Keratinocyte (primary cell): Measurements from ENCODE around the gene ANKS1B. TPM values are rescaled to one million over a fixed set of nuclear protein-coding genes. Genes with fewer than 3 reads are reported as not detected.

Experiments
- DNase-seq: peaks from one replicate; pipeline ENCODE4 v3.0.0-alpha.2; 2011; ENCODE audit warnings: low read depth, missing footprints, low spot score
- FAIRE-seq: peaks from 2 replicates; lab custom pipeline; 2011; peaks lifted over from hg19 to GRCh38; lab: Jason Lieb, UNC
- H2AFZ ChIP-seq: 2 replicates; pipeline ENCODE4 v1.6.0; 2012; ENCODE audit warnings: low read length, control low read depth, inconsistent platforms; ENCODE audit not compliant: control insufficient read depth
- H3K27ac ChIP-seq: 2 replicates; pipeline ENCODE4 v1.5.1; 2011; ENCODE audit warnings: low read length; ENCODE audit not compliant: control insufficient read depth, insufficient read depth
- H3K27me3 ChIP-seq: 3 replicates; pipeline ENCODE4 v1.6.0; 2011; ENCODE audit warnings: low read length; ENCODE audit not compliant: control insufficient read depth, insufficient read depth; ENCODE audit errors: extremely low read depth
- H3K36me3 ChIP-seq, 2 experiments: 2 replicates in 1 of 2; 3 replicates in 1 of 2; pipeline ENCODE4 v1.5.1; 2011; ENCODE audit warnings: low read length in 2 of 2, mild to moderate bottlenecking in 1 of 2; ENCODE audit not compliant: control insufficient read depth in 2 of 2, insufficient read depth in 2 of 2; ENCODE audit errors: extremely low read depth in 1 of 2
- H3K4me1 ChIP-seq: 3 replicates; pipeline ENCODE4 v1.5.1; 2011; ENCODE audit warnings: low read length; ENCODE audit not compliant: control insufficient read depth, insufficient read depth; ENCODE audit errors: extremely low read depth
- H3K4me2 ChIP-seq: 3 replicates; pipeline ENCODE4 v1.6.0; 2011; ENCODE audit warnings: low read depth, low read length; ENCODE audit not compliant: control insufficient read depth, insufficient read depth; ENCODE audit errors: extremely low read depth
- H3K4me3 ChIP-seq, 3 experiments: fragments of 200-600 bp in 1 of 3; sonication (generic) in 1 of 3; 2 replicates in 2 of 3; 3 replicates in 1 of 3; pipeline ENCODE4 v1.5.1; 2011 to 2016; ENCODE audit warnings: low read length in 3 of 3, mild to moderate bottlenecking in 3 of 3, control low read depth in 2 of 3, inconsistent platforms in 1 of 3, low read depth in 1 of 3, mixed read lengths in 1 of 3, mixed run types in 1 of 3, moderate library complexity in 1 of 3; ENCODE audit not compliant: control insufficient read depth in 2 of 3, insufficient read depth in 2 of 3; ENCODE audit errors: extremely low read depth in 1 of 3
- H3K79me2 ChIP-seq: 2 replicates; pipeline ENCODE4 v1.6.0; 2012; ENCODE audit warnings: low read length; ENCODE audit not compliant: control insufficient read depth, insufficient read depth
- H3K9ac ChIP-seq: 3 replicates; pipeline ENCODE4 v1.6.0; 2011; ENCODE audit warnings: low read length; ENCODE audit not compliant: control insufficient read depth, insufficient read depth; ENCODE audit errors: extremely low read depth
- H3K9me1 ChIP-seq: 3 replicates; pipeline ENCODE4 v1.6.0; 2011; ENCODE audit warnings: low read length; ENCODE audit not compliant: control insufficient read depth, insufficient read depth; ENCODE audit errors: extremely low read depth
- H3K9me3 ChIP-seq: 2 replicates; pipeline ENCODE4 v1.5.1; 2012; ENCODE audit warnings: low read depth, low read length; ENCODE audit not compliant: control insufficient read depth
- H4K20me1 ChIP-seq: 3 replicates; pipeline ENCODE4 v1.6.0; 2011; ENCODE audit warnings: low read length; ENCODE audit not compliant: control insufficient read depth, insufficient read depth; ENCODE audit errors: extremely low read depth
- CTCF ChIP-seq, 3 experiments: IDR thresholded peaks in 1 of 3; conservative IDR thresholded peaks in 1 of 3; optimal IDR thresholded peaks in 1 of 3; 2 replicates in 2 of 3; 3 replicates in 1 of 3; pipeline versions ENCODE3 to v1.5.1; 2011; ENCODE audit warnings: low read length in 3 of 3, mild to moderate bottlenecking in 3 of 3, moderate library complexity in 2 of 3, control low read depth in 1 of 3, inconsistent platforms in 1 of 3; ENCODE audit not compliant: insufficient read depth in 2 of 3; ENCODE audit errors: extremely low read depth in 1 of 3
- EZH2 ChIP-seq: IDR thresholded peaks from one replicate; pipeline ENCODE4 v1.6.1; 2012; ENCODE audit warnings: inconsistent platforms, mild to moderate bottlenecking, low read length, moderate library complexity
- dilution Hi-C: fragments of 300-500 bp; cut with MboI; formaldehyde crosslinking; loops from one replicate; pipeline ENCODE4 v1.7.0; 2020; ENCODE audit warnings: low sequenced_read_pairs; ENCODE audit not compliant: extremely low pct_ligation_motif_present
- polyA plus RNA-seq, 5 experiments: library from polyadenylated mRNA; depleted of rRNA in 3 of 5; stranded (reverse) in 3 of 5; stranded (forward) in 1 of 5; unstranded in 1 of 5; fragments of >200 nt; gene quantifications; 1 replicate in 1 of 5; 2 replicates in 3 of 5; 3 replicates in 1 of 5; pipeline versions ENCODE4 v1.2.1 to v1.2.3, GENCODE V29; 2011 to 2012; ENCODE audit warnings: missing spikeins in 2 of 5, low read depth in 1 of 5, low replicate concordance in 1 of 5

Gene ANKS1B
- polyA plus RNA-seq, 1 donor (not counting 4 experiments of a cell fraction or from before 2014, with no cell fraction given): not detected

- H3K4me1 ChIP-seq: no peaks in the 10 kb centered on the region
- no peak for FAIRE-seq
- no peaks in the 10 kb centered on the region for H3K9me3 ChIP-seq
- H3K4me2 ChIP-seq: no peak overlapping the region
- no peaks in the 10 kb centered on the region for H3K9me1 ChIP-seq
- H4K20me1 ChIP-seq: no peaks in the 10 kb centered on the region
- no peak overlapping the region for H3K4me3 ChIP-seq
- no peaks in the 10 kb centered on the region for H3K79me2 ChIP-seq
- H2AFZ ChIP-seq: no peak overlapping the region
- H3K9ac ChIP-seq: no peak overlapping the region
- H3K27me3 ChIP-seq: no peaks in the 10 kb centered on the region
- dilution Hi-C loops: no loop called here
- DNase-seq: no peak
- TF ChIP-seq CTCF (optimal IDR thresholded peaks at IDR 0.05 in 1 of 3, IDR thresholded peaks at IDR 0.05 in 1 of 3, conservative IDR thresholded peaks at IDR 0.05 in 1 of 3; ENCODE audit: extremely low read depth in 1 of 3, insufficient read depth in 2 of 3, low read length in 3 of 3) (no peak), EZH2 (no peak)
- no peak overlapping the region for H3K27ac ChIP-seq
- H3K36me3 ChIP-seq: no peaks in the 10 kb centered on the region
Measured at GRCh38 chr12:99431203-99431602, 553.5 kb downstream of the ANKS1B start.

- Histone ChIP-seq H3K27me3 (no peaks in the 10 kb centered on the region), H3K4me3 (no peak overlapping the region), H2AFZ (no peak overlapping the region), H4K20me1 (no peaks in the 10 kb centered on the region), H3K4me2 (no peak overlapping the region), H3K9me1 (no peaks in the 10 kb centered on the region), H3K4me1 (no peaks in the 10 kb centered on the region), H3K9ac (no peak overlapping the region), H3K36me3 (no peaks in the 10 kb centered on the region), H3K9me3 (no peaks in the 10 kb centered on the region), H3K27ac (no peak overlapping the region), H3K79me2 (no peaks in the 10 kb centered on the region)
- no peak for FAIRE-seq
- TF ChIP-seq CTCF (optimal IDR thresholded peaks at IDR 0.05 in 1 of 3, IDR thresholded peaks at IDR 0.05 in 1 of 3, conservative IDR thresholded peaks at IDR 0.05 in 1 of 3; ENCODE audit: extremely low read depth in 1 of 3, insufficient read depth in 2 of 3, low read length in 3 of 3) (no peak), EZH2 (no peak)
- no peak for DNase-seq
- dilution Hi-C loops: no loop called here
Measured at GRCh38 chr12:99427104-99427503, 557.6 kb downstream of the ANKS1B start.
